Measurements from ENCODE around the gene OR2L3. TPM values are rescaled to one million over a fixed set of nuclear protein-coding genes. Genes with fewer than 3 reads are reported as not detected.

Gene OR2L3
- total and polyA plus RNA-seq, 2 of the 4 experiments (the other 2 are of a cell fraction): not detected

GRCh38 chr1:248000169-248000568 is 46.5 kb upstream of the OR2L3 start:
- Histone ChIP-seq H3K9ac (ENCODE audit: low read depth, low read length) (no peak overlapping the region), H4K5ac (ENCODE audit: low read depth, low read length) (no peak overlapping the region), H2AK5ac (ENCODE audit: low read depth, low read length) (no peak overlapping the region), H3K27ac (ENCODE audit: insufficient read depth, low read length) (no peak overlapping the region), H3K18ac (ENCODE audit: low read depth, low read length) (no peak overlapping the region), H3K9me1 (ENCODE audit: insufficient read depth, low read length) (no peaks in the 10 kb centered on the region), H3K4me1 (ENCODE audit: control insufficient read depth, insufficient read depth, low read length) (no peaks in the 10 kb centered on the region), H2BK20ac (ENCODE audit: low read depth, low read length) (no peak overlapping the region), H3K4me3 (ENCODE audit: insufficient read depth, low read depth, low read length) (no peak overlapping the region), H3K36me3 (ENCODE audit: control insufficient read depth, insufficient read depth, low read length) (no peaks in the 10 kb centered on the region), H2BK120ac (ENCODE audit: low read depth, low read length) (no peak overlapping the region), H3K27me3 (ENCODE audit: control insufficient read depth, insufficient read depth, low read length) (no peaks in the 10 kb centered on the region), H4K8ac (ENCODE audit: low read depth in 2 of 2, low read length in 2 of 2) (no peak overlapping the region), H3K4ac (ENCODE audit: low read depth, low read length) (no peak overlapping the region), H2BK15ac (ENCODE audit: low read depth, low read length) (no peak overlapping the region), H3K23ac (ENCODE audit: low read depth, low read length) (no peak overlapping the region), H3K14ac (replicated peaks; ENCODE audit: low read depth, low read length) (no peak overlapping the region), H3K9me3 (ENCODE audit: control insufficient read depth, insufficient read depth, low read length) (peaks cover 7% of the 10 kb centered on the region), H3K4me2 (ENCODE audit: low read depth, low read length) (no peak overlapping the region), H4K20me1 (ENCODE audit: insufficient read depth, low read length) (no peaks in the 10 kb centered on the region), H2AK9ac (replicated peaks; ENCODE audit: low read depth, low read length, poor library complexity) (no peak overlapping the region), H2BK5ac (ENCODE audit: low read depth, low read length, poor library complexity, severe bottlenecking) (no peak overlapping the region), H4K91ac (ENCODE audit: insufficient read depth, low read depth, low read length) (no peak overlapping the region), H3K79me1 (ENCODE audit: low read depth in 1 of 2, low read length in 2 of 2) (no peaks in the 10 kb centered on the region), H2AFZ (replicated peaks; ENCODE audit: low read length, poor library complexity) (no peak overlapping the region), H3K56ac (ENCODE audit: extremely low read depth, insufficient read depth, low read length) (no peak overlapping the region)
- ChIA-PET CTCF (no interaction called here), POLR2A (ENCODE audit: unreplicated experiment) (no interaction called here)
- ATAC-seq (ENCODE audit: low read depth): no peak
- no peak for DNase-seq
- in situ Hi-C loops (cut with MboI; ENCODE audit: low sequenced_read_pairs) (no loop called here), dilution Hi-C loops (cut with HindIII; ENCODE audit: low sequenced_read_pairs, unreplicated experiment) (no loop called here), intact Hi-C loops (cut with micrococcal nuclease) (no loop called here)
- WGBS, 2 experiments (ENCODE audit: extremely low coverage in 2 of 2, insufficient read length in 1 of 2): no CpG with 5 or more reads among the region's 1 CpG
- TF ChIP-seq BHLHE40 (IDR thresholded peaks at IDR 0.05; ENCODE audit: low read depth, low read length): no peak
- TF ChIP-seq POLR2A (IDR thresholded peaks at IDR 0.05; ENCODE audit: low read depth, low read length): no peak
- TF ChIP-seq CEBPB (IDR thresholded peaks at IDR 0.05; ENCODE audit: low read depth, low read length): no peak
- no peak for TF ChIP-seq ELK1 (IDR thresholded peaks at IDR 0.05; ENCODE audit: borderline replicate concordance, low read depth, low read length)
- no peak for TF ChIP-seq MXI1 (IDR thresholded peaks at IDR 0.05; ENCODE audit: borderline replicate concordance, low read depth, low read length)
- TF ChIP-seq USF2 (IDR thresholded peaks at IDR 0.05; ENCODE audit: low read depth, low read length): no peak
- TF ChIP-seq CHD1 (IDR thresholded peaks at IDR 0.05; ENCODE audit: low read depth, low read length): no peak
- TF ChIP-seq RFX5 (IDR thresholded peaks at IDR 0.05; ENCODE audit: low read depth, low read length): no peak
- no peak for TF ChIP-seq RCOR1 (IDR thresholded peaks at IDR 0.05; ENCODE audit: insufficient replicate concordance, low read length)
- no peak for TF ChIP-seq NFE2L2 (IDR thresholded peaks at IDR 0.05; ENCODE audit: low read depth, low read length)
- TF ChIP-seq MAFK (IDR thresholded peaks at IDR 0.05; ENCODE audit: low read depth, low read length): no peak
- no peak for TF ChIP-seq MAZ (IDR thresholded peaks at IDR 0.05; ENCODE audit: borderline replicate concordance, low read depth, low read length)
- TF ChIP-seq SMC3 (IDR thresholded peaks at IDR 0.05; ENCODE audit: low read depth, low read length): no peak
- TF ChIP-seq FOS (IDR thresholded peaks at IDR 0.05; ENCODE audit: low read depth, low read length): no peak
- no peak for TF ChIP-seq RAD21 (IDR thresholded peaks at IDR 0.05; ENCODE audit: low read length)
- TF ChIP-seq CTCF (conservative IDR thresholded peaks at IDR 0.05; ENCODE audit: low read depth, low read length): no peak
- BruUV-seq (replicated peaks): no TSS peak

All from IMR-90 (cell line).